HG02852 (cell line): ENCODE results near the gene JAZF1.
A peak's percentile ranks its signal among the peaks of the same experiment; 100 is the strongest.

Experiments used
- ATAC-seq: cut with Tn5 transposase; IDR thresholded peaks from one replicate; pipeline ENCODE4 v1.9.1; 2021; ENCODE audit warnings: mild to moderate bottlenecking, moderate library complexity; ENCODE audit not compliant: unreplicated experiment

The JAZF1 gene

GRCh38 chr7:28168393-28169158, 12.0 kb downstream of the JAZF1 start:
- ATAC-seq, result no peak

- ATAC-seq, result no peak
These were observed 13.4 kb downstream of the JAZF1 start for GRCh38 chr7:28166982-28167715.

- ATAC-seq, result no peak
These were observed 14.3 kb downstream of the JAZF1 start for GRCh38 chr7:28165961-28166955.

GRCh38 chr7:28165261-28165660, 15.3 kb downstream of the JAZF1 start:
- ATAC-seq, result no peak

GRCh38 chr7:28163949-28164348, 16.6 kb downstream of the JAZF1 start:
- no peak for ATAC-seq

GRCh38 chr7:28161331-28161730, 19.3 kb downstream of the JAZF1 start:
- ATAC-seq, result no peak

- no peak for ATAC-seq
These were observed 20.0 kb downstream of the JAZF1 start for GRCh38 chr7:28160551-28160991.

- no peak for ATAC-seq
These were observed 22.7 kb downstream of the JAZF1 start for GRCh38 chr7:28157831-28158416.

- no peak for ATAC-seq
These were observed 23.4 kb downstream of the JAZF1 start for GRCh38 chr7:28157076-28157745.

GRCh38 chr7:28156401-28156800, 24.2 kb downstream of the JAZF1 start:
- ATAC-seq, result no peak

GRCh38 chr7:28155964-28156363, 24.6 kb downstream of the JAZF1 start:
- no peak for ATAC-seq

GRCh38 chr7:28155019-28155660, 25.5 kb downstream of the JAZF1 start:
- ATAC-seq, result peak; percentile 85

GRCh38 chr7:28152594-28152993, 28.0 kb downstream of the JAZF1 start:
- ATAC-seq, result no peak

- no peak for ATAC-seq
These were observed 28.6 kb downstream of the JAZF1 start for GRCh38 chr7:28151965-28152364.

- ATAC-seq, result peak; percentile 61
These were observed 31.1 kb downstream of the JAZF1 start for GRCh38 chr7:28149291-28150101.

GRCh38 chr7:28145931-28146330, 34.7 kb downstream of the JAZF1 start:
- ATAC-seq, result no peak

GRCh38 chr7:28145090-28145626, 35.4 kb downstream of the JAZF1 start:
- ATAC-seq, result no peak

GRCh38 chr7:28144266-28144665, 36.3 kb downstream of the JAZF1 start:
- no peak for ATAC-seq

- ATAC-seq, result no peak
These were observed 37.9 kb downstream of the JAZF1 start for GRCh38 chr7:28142650-28143049.
